ENCODE data around the gene MEN1. TPM values are rescaled to one million over a fixed set of nuclear protein-coding genes. Genes with fewer than 3 reads are reported as not detected.

MEN1 gene
- total RNA-seq, 1 experiment from 2014 or later: 61.6 TPM

DNA sequence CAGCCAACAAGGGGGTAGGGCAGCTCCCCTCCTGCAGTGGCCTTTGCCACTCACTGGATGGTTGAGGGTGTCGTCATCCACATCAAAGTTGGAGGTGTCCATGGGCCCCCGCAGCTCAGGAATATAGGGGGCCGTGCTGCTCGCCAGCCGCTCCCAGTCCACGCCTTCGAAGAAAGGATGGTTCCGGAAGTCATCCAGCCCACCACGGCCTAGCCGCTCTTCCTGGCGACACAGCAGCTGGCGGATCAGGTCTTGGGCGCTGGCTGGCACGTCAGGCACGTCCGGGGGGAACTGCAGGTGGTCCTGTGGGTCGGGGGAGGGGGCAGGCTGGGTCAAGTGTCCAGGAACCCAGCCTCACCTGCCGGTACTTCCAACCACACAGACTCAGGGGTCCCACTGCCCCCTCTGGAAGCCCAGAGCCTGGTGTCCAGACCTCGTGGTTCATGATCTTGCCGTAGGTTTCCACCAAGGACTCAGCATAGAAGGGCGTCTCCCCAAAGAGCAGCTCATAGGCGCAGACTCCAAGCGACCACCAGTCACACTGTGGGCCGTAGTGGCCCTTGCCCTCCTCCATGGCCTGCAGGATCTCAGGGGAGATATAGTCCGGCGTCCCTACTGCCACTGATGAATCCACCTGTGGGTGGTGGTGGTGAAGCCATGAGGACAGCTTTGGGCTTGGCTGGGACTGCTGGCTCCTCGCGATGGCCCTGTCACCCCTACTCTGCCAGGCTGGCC lies 28.4 kb upstream of the MEN1 start:
- no peaks in the 10 kb centered on the region for H3K9me2 ChIP-seq (ENCODE audit: insufficient read depth)
- no peak overlapping the region for H3K27ac ChIP-seq
- TF ChIP-seq, protein P1, sequence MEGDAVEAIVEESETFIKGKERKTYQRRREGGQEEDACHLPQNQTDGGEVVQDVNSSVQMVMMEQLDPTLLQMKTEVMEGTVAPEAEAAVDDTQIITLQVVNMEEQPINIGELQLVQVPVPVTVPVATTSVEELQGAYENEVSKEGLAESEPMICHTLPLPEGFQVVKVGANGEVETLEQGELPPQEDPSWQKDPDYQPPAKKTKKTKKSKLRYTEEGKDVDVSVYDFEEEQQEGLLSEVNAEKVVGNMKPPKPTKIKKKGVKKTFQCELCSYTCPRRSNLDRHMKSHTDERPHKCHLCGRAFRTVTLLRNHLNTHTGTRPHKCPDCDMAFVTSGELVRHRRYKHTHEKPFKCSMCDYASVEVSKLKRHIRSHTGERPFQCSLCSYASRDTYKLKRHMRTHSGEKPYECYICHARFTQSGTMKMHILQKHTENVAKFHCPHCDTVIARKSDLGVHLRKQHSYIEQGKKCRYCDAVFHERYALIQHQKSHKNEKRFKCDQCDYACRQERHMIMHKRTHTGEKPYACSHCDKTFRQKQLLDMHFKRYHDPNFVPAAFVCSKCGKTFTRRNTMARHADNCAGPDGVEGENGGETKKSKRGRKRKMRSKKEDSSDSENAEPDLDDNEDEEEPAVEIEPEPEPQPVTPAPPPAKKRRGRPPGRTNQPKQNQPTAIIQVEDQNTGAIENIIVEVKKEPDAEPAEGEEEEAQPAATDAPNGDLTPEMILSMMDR (conservative IDR thresholded peaks at IDR 0.05): no peak
- no peak for TF ChIP-seq EZH2 (IDR thresholded peaks at IDR 0.05; ENCODE audit: low read depth)
- H3K79me2 ChIP-seq (ENCODE audit: low read depth): peaks cover 7% of the 10 kb centered on the region
- CTCF ChIA-PET: no interaction called here
- DNase-seq: no peak
- POLR2A ChIA-PET (ENCODE audit: unreplicated experiment): no interaction called here
- peaks cover 29% of the 10 kb centered on the region; the same call in 1 of the 2 replicates for H3F3A ChIP-seq (ENCODE audit: insufficient read depth, low read depth)
- intact Hi-C loops (cut with micrococcal nuclease; ENCODE audit: unreplicated experiment): no loop called here
- no peaks in the 10 kb centered on the region for H3K9me3 ChIP-seq (ENCODE audit: insufficient read depth, low read depth)
- H2AFZ ChIP-seq: no peak overlapping the region
- no peaks in the 10 kb centered on the region for H3K27me3 ChIP-seq (ENCODE audit: insufficient read depth, low read depth)
- no peaks in the 10 kb centered on the region; the same call in 1 of the 2 replicates for H3K36me3 ChIP-seq (ENCODE audit: low read depth)
- H3K4me2 ChIP-seq: no peak overlapping the region
- H3K4me1 ChIP-seq (replicated peaks; ENCODE audit: insufficient read depth): peaks cover 44% of the 10 kb centered on the region
- H4K20me1 ChIP-seq (ENCODE audit: insufficient read depth): 0 out of 2 replicates have a peak, but pooled peaks cover 3% of the 10 kb centered on the region
- no TSS peak for BruUV-seq (replicated peaks)
- no peak overlapping the region for H3K4me3 ChIP-seq

DNA sequence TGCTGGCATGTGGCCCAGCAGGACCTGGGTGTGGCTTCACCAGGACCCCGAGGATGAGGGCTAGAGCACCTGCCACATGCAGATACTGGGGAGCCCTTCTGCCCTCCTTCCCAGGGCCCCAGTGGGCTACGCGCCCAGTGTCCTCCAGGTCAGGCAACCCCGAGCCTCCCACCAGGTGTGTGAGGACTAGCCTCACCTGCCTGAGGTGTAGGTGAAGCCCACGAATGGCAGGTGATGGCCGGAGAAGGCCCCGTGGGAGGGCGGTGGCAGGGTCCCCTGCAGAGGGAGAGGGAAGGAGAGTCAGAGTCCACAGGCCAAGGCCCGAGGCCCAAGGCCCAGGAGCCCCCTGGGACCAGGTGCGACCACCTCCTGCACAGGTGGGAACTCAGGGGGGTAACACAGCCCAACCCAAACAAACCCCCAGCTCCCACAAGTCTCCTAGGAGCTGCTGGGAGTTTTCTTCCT lies 27.6 kb upstream of the MEN1 start:
- Histone ChIP-seq H4K20me1 (ENCODE audit: insufficient read depth) (0 out of 2 replicates have a peak, but pooled peaks cover 3% of the 10 kb centered on the region), H3F3A (ENCODE audit: insufficient read depth, low read depth) (peaks cover 22% of the 10 kb centered on the region; the same call in 1 of the 2 replicates), H3K36me3 (ENCODE audit: low read depth) (peaks cover 6% of the 10 kb centered on the region), H3K9me3 (ENCODE audit: insufficient read depth, low read depth) (no peaks in the 10 kb centered on the region), H3K79me2 (ENCODE audit: low read depth) (peaks cover 5% of the 10 kb centered on the region; the same call in 1 of the 2 replicates), H3K27me3 (ENCODE audit: insufficient read depth, low read depth) (no peaks in the 10 kb centered on the region), H3K27ac (no peak overlapping the region), H3K4me3 (no peak overlapping the region), H3K9me2 (ENCODE audit: insufficient read depth) (no peaks in the 10 kb centered on the region), H2AFZ (no peak overlapping the region), H3K4me1 (replicated peaks; ENCODE audit: insufficient read depth) (peaks cover 35% of the 10 kb centered on the region), H3K4me2 (no peak overlapping the region)
- intact Hi-C loops (cut with micrococcal nuclease; ENCODE audit: unreplicated experiment): no loop called here
- no peak for DNase-seq
- POLR2A ChIA-PET (ENCODE audit: unreplicated experiment): no interaction called here
- BruUV-seq (replicated peaks): no TSS peak
- TF ChIP-seq, protein P1 (conservative IDR thresholded peaks at IDR 0.05): no peak
- TF ChIP-seq EZH2 (IDR thresholded peaks at IDR 0.05; ENCODE audit: low read depth): no peak
- CTCF ChIA-PET: no interaction called here

DNA sequence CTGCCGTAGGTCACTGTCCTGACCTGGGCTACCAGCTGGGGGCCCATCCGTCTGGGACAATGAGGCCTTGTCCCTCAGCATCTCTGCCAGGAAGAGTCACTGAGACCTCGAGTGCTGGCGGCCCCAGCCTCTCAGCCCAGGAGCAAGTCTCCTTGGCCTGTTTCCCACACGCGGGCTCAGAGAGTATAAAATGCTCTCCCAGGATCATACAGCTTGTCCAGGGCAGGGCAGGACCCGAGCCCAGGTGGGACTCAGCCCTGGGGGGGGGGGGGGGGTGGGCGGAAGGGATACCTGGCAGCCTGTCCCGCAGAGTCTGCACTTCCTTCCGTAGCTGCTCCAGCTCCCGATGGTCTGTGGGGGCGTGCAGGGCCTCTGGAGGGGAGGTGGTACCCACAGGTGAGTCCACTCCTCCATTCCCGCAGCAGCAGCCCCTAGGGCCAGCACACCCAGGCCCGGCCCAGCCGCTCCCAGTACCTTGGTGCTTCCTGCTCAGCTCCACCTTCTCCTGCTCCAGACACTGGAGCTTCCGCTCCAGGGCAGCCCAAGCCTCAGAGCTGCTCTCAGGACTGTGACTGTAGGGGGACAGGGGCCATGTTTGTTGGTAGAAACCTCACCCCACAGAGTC lies 26.2 kb upstream of the MEN1 start:
- no peak overlapping the region for H3K4me2 ChIP-seq
- H3K36me3 ChIP-seq (ENCODE audit: low read depth): peaks cover 6% of the 10 kb centered on the region
- H3K27ac ChIP-seq: no peak overlapping the region
- TF ChIP-seq, protein P1 (conservative IDR thresholded peaks at IDR 0.05): no peak
- no peak for TF ChIP-seq EZH2 (IDR thresholded peaks at IDR 0.05; ENCODE audit: low read depth)
- BruUV-seq (replicated peaks): no TSS peak
- H3K27me3 ChIP-seq (ENCODE audit: insufficient read depth, low read depth): no peaks in the 10 kb centered on the region
- no peak overlapping the region for H2AFZ ChIP-seq
- H3K9me3 ChIP-seq (ENCODE audit: insufficient read depth, low read depth): no peaks in the 10 kb centered on the region
- H3K4me3 ChIP-seq: no peak overlapping the region
- intact Hi-C loops (cut with micrococcal nuclease; ENCODE audit: unreplicated experiment): no loop called here
- POLR2A ChIA-PET (ENCODE audit: unreplicated experiment): interaction anchor here (1.2 kb wide), 1 partner anchor 58 kb away, joined by 19 read pairs; no protein-coding TSS in a partner anchor
- H4K20me1 ChIP-seq (ENCODE audit: insufficient read depth): 0 out of 2 replicates have a peak, but pooled peaks cover 3% of the 10 kb centered on the region
- CTCF ChIA-PET: no interaction called here
- peaks cover 9% of the 10 kb centered on the region; the same call in 1 of the 2 replicates for H3F3A ChIP-seq (ENCODE audit: insufficient read depth, low read depth)
- H3K79me2 ChIP-seq (ENCODE audit: low read depth): peaks cover 1% of the 10 kb centered on the region; the same call in 1 of the 2 replicates
- H3K4me1 ChIP-seq (replicated peaks; ENCODE audit: insufficient read depth): peaks cover 22% of the 10 kb centered on the region
- DNase-seq: no peak
- no peaks in the 10 kb centered on the region for H3K9me2 ChIP-seq (ENCODE audit: insufficient read depth)
